ENCODE data around the gene GALNT9. TPM values are rescaled to one million over a fixed set of nuclear protein-coding genes. Genes with fewer than 3 reads are reported as not detected.
"Not testable (repeated sequence)": the region's sequence is repeated elsewhere in the genome, so short reads cannot be mapped to it uniquely, and the experiment has no call there.

GALNT9 gene
- total RNA-seq, 1 experiment from 2014 or later, result 3.3 TPM

GRCh38 chr12:132300789-132301722 lies 28.3 kb downstream of the GALNT9 start:
- peaks cover 46% of the 10 kb centered on the region for H3K27me3 ChIP-seq
- H3K9me3 ChIP-seq, result peaks cover 2% of the 10 kb centered on the region; the same call in 1 of the 2 replicates
- H3K36me3 ChIP-seq, result no peaks in the 10 kb centered on the region
- no peak overlapping the region for H3K4me3 ChIP-seq
- no peak for DNase-seq

GRCh38 chr12:132296063-132296462 lies 33.3 kb downstream of the GALNT9 start:
- no peaks in the 10 kb centered on the region for H3K36me3 ChIP-seq
- peaks cover 34% of the 10 kb centered on the region for H3K27me3 ChIP-seq
- peaks cover 2% of the 10 kb centered on the region; the same call in 1 of the 2 replicates for H3K9me3 ChIP-seq
- H3K4me3 ChIP-seq, result no peak overlapping the region
- DNase-seq, result no peak

- not testable (repeated sequence) for DNase-seq, H3K4me3 ChIP-seq, H3K36me3 ChIP-seq, H3K9me3 ChIP-seq
- peaks cover 30% of the 10 kb centered on the region for H3K27me3 ChIP-seq
These were observed 33.8 kb downstream of the GALNT9 start for GRCh38 chr12:132295561-132295960.

- no peak for DNase-seq
- Histone ChIP-seq H3K9me3 (peaks cover 2% of the 10 kb centered on the region; the same call in 1 of the 2 replicates), H3K4me3 (no peak overlapping the region), H3K27me3 (peaks cover 30% of the 10 kb centered on the region), H3K36me3 (no peaks in the 10 kb centered on the region)
These were observed 34.3 kb downstream of the GALNT9 start for GRCh38 chr12:132295101-132295526.

GRCh38 chr12:132294121-132295034 lies 35.0 kb downstream of the GALNT9 start:
- Histone ChIP-seq H3K36me3 (no peaks in the 10 kb centered on the region), H3K9me3 (peaks cover 2% of the 10 kb centered on the region; the same call in 1 of the 2 replicates), H3K4me3 (no peak overlapping the region), H3K27me3 (peaks cover 30% of the 10 kb centered on the region)
- DNase-seq, result no peak

GRCh38 chr12:132292328-132293319 lies 36.8 kb downstream of the GALNT9 start:
- Histone ChIP-seq H3K4me3 (no peak overlapping the region), H3K9me3 (peaks cover 2% of the 10 kb centered on the region; the same call in 1 of the 2 replicates)

GRCh38 chr12:132291402-132292175 lies 37.8 kb downstream of the GALNT9 start:
- H3K9me3 ChIP-seq, result 0 out of 2 replicates have a peak, but pooled peaks cover 2% of the 10 kb centered on the region
- no peak for DNase-seq
- no peaks in the 10 kb centered on the region for H3K36me3 ChIP-seq
- H3K4me3 ChIP-seq, result no peak overlapping the region
- H3K27me3 ChIP-seq, result peaks cover 21% of the 10 kb centered on the region

More at GRCh38 chr12:132292328-132293319, 36.8 kb downstream of the GALNT9 start:
- Histone ChIP-seq H3K36me3 (no peaks in the 10 kb centered on the region), H3K27me3 (peaks cover 27% of the 10 kb centered on the region)
- no peak for DNase-seq

GRCh38 chr12:132290203-132290540 lies 39.2 kb downstream of the GALNT9 start:
- Histone ChIP-seq H3K27me3 (peaks cover 15% of the 10 kb centered on the region), H3K4me3 (no peak overlapping the region), H3K9me3 (0 out of 2 replicates have a peak, but pooled peaks cover 2% of the 10 kb centered on the region), H3K36me3 (no peaks in the 10 kb centered on the region)
- no peak for DNase-seq

- peaks cover 13% of the 10 kb centered on the region for H3K27me3 ChIP-seq
- no peak overlapping the region for H3K4me3 ChIP-seq
- peak; percentile 62 for DNase-seq
- no peaks in the 10 kb centered on the region for H3K36me3 ChIP-seq
- 0 out of 2 replicates have a peak, but pooled peaks cover 2% of the 10 kb centered on the region for H3K9me3 ChIP-seq
These were observed 39.8 kb downstream of the GALNT9 start for GRCh38 chr12:132289356-132290202.

GRCh38 chr12:132288516-132289215 lies 40.7 kb downstream of the GALNT9 start:
- Histone ChIP-seq H3K36me3 (no peaks in the 10 kb centered on the region), H3K27me3 (peaks cover 11% of the 10 kb centered on the region), H3K4me3 (no peak overlapping the region), H3K9me3 (0 out of 2 replicates have a peak, but pooled peaks cover 2% of the 10 kb centered on the region)
- DNase-seq, result no peak

- 0 out of 2 replicates have a peak, but pooled peaks cover 2% of the 10 kb centered on the region for H3K9me3 ChIP-seq
- peaks cover 11% of the 10 kb centered on the region for H3K27me3 ChIP-seq
- H3K4me3 ChIP-seq, result no peak overlapping the region
- H3K36me3 ChIP-seq, result no peaks in the 10 kb centered on the region
- no peak for DNase-seq
These were observed 41.8 kb downstream of the GALNT9 start for GRCh38 chr12:132287391-132288238.

- H3K9me3 ChIP-seq, result 0 out of 2 replicates have a peak, but pooled peaks cover 2% of the 10 kb centered on the region
- DNase-seq, result peak; percentile 83
- no peak overlapping the region for H3K4me3 ChIP-seq
- H3K27me3 ChIP-seq, result peaks cover 7% of the 10 kb centered on the region
- H3K36me3 ChIP-seq, result no peaks in the 10 kb centered on the region
These were observed 42.5 kb downstream of the GALNT9 start for GRCh38 chr12:132286912-132287311.

Measured in MG63 (cell line).